GM18517 (cell line): ENCODE data around the gene SNAPC2.
"Not testable (repeated sequence)": the region's sequence is repeated elsewhere in the genome, so short reads cannot be mapped to it uniquely, and the experiment has no call there.

Experiments used
- ATAC-seq: cut with Tn5 transposase; IDR thresholded peaks from one replicate; pipeline ENCODE4 v1.9.1; 2021; ENCODE audit warnings: mild to moderate bottlenecking, moderate library complexity; ENCODE audit not compliant: unreplicated experiment

SNAPC2 gene

DNA sequence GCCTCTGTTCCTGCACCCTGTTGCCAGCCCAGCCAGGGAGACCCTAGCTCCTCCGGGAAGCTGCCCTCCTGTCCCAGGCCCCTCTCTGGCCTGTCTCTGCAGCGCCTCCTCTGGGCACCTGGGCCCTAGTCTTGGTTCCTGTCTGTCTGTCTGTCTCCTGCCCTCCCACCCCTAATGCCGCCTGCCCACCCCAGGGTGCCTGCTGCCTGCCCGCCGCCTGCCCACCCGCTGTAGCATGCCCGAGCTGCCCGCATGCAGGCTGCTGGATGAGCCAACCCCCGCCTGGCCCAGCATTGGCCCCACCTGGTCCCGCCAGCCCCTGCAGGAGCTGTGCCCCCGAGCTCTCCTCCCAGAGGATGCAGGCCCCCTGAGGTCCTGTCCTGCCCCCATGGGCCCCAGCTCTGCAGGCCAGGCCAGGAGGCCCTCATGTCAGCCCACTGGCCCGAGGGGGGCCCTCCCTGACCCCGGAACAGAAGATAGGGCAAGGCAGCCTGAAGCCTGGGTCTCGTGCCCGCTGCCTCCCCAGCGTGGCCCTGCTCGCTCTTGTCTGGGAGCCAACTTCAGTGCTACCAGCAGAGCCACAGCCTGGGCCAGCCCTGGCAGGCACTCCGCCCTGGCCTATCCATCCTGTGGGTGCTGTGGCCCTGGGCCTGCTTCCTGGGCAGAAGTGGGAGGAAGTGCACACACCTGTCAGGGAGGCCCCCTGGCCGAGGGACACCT is 11.2 kb upstream of the SNAPC2 start:
- ATAC-seq, result no peak

- no peak for ATAC-seq
Observed at GRCh38 chr19:7909471-7910067, 10.6 kb upstream of the SNAPC2 start.

DNA sequence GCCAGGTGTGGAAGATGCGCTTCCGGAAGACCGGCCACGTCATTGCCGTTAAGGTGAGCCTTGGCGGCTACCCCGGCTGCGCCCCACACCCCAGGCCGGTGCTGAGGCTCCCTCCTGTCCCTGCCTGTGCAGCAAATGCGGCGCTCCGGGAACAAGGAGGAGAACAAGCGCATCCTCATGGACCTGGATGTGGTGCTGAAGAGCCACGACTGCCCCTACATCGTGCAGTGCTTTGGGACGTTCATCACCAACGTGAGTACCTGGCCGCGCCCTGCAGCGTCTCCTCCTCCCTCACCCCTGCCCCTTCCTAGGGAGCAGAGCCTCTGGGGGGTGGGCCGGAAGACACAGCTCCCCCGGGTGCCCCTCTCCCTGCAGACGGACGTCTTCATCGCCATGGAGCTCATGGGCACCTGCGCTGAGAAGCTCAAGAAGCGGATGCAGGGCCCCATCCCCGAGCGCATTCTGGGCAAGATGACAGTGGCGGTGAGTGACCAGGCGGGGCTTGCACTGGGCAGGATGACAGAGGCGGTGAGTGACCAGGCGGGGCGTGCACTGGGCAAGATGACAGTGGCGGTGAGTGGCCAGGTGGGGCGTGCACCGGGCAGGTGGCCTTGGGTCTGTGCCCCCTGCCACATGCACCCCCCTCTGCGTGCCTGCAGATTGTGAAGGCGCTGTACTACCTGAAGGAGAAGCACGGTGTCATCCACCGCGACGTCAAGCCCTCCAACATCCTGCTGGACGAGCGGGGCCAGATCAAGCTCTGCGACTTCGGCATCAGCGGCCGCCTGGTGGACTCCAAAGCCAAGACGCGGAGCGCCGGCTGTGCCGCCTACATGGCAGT is 9.6 kb upstream of the SNAPC2 start:
- ATAC-seq, result no peak

GRCh38 chr19:7911508-7912143 is 8.5 kb upstream of the SNAPC2 start:
- no peak for ATAC-seq

DNA sequence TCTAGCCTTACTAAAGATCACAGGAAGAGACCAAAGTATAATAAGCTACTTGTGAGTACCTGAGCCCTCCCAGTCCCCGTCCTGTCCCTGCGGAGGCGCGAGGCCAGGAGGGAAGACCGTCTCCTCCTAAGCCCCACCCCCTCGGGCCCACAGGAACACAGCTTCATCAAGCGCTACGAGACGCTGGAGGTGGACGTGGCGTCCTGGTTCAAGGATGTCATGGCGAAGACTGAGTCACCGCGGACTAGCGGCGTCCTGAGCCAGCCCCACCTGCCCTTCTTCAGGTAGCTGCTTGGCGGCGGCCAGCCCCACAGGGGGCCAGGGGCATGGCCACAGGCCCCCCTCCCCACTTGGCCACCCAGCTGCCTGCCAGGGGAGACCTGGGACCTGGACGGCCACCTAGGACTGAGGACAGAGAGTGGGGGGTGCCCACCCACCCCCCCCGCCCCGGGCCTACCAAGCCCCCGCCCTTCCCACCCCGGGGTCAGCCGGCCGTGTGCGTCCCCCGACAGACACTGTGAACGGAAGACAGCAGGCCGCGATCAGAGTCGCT is 7.9 kb upstream of the SNAPC2 start:
- no peak for ATAC-seq

DNA sequence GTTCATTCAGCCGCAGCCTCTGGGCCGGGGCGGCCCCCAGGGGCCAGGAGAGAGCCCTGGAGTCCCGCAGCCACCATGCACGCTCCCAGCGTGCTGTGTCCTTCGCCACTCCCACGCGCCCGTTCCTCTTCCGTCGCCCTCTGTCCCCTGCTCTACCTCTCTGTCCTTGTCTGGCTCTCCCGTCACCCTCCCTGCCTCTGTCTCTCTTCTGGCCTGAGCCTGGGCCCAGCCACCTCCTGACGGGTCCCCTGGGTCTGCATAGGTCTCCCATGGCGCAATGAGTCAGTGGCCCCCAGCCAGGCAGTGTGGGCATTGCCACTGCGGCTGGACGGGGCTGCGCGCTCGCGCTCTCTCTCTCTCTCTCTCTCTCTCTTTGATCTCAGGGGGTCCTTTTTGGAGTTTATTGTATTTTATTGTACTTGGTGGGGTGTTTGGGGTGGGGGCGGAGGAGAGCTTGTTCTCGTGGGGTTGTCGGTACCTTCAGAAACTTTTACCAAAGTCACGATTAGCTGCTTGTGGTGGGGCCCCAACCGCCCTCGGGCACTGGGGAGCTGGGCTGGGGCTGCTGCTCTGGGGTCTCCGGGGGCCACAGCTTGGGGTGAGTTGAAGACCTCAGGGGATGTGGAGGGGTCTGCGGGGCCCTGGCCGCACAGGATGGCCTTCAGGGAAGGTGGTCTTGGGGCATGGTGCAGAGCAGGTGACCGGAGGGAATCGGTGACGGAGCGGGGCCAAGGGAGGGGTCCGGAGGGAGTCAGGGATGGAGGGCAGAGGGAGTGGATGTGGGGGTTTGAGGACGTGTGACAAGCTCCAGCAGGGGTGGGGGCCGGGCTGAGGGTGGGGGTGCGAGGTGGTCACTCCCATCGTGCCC is 7.2 kb upstream of the SNAPC2 start:
- ATAC-seq, result no peak

DNA sequence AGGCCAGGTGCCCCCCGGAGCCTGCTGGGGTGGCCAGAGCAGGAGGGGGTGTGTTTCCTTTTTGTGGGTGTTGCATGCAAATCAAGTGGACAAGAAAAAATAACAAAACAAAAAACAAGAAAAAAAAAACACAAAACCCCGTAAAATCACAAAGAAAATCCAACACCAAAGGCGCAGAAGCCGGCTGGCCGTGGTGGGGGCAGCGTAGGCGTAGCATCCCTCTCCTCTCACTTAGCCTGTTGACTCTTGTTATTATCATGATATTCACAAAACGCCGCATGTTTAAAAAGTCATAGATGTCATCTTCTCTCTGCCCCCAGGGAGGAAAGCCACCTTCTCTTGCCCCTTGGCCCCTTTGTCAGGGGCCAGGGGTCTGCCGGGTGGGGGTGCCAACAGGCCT is 6.5 kb upstream of the SNAPC2 start:
- no peak for ATAC-seq

DNA sequence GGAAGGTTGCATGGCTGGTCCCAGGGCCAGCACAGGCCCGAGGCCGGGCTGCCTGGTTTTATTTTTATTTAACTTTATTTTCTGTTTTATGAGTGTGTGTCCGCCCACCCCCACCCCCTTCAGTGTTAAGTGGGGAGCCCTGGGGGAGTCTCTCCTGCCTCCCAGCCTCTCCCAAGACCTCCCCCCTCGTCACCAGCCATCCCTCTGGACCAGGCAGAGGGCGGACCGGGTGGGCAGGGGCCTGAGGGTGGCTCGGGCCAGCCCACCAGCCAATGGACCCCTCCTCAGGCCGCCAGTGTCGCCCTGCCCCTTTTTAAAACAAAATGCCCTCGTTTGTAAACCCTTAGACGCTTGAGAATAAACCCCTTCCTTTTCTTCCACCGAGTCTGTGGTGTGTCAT is 6.0 kb upstream of the SNAPC2 start:
- ATAC-seq, result no peak

- no peak for ATAC-seq
Observed at GRCh38 chr19:7914598-7915045, 5.5 kb upstream of the SNAPC2 start, which contains the start of gene TGFBR3L. TGFBR3L (plus strand) TSS chr19:7914830.

- ATAC-seq, result no peak
Observed at GRCh38 chr19:7915250-7916102, 4.7 kb upstream of the SNAPC2 start.

DNA sequence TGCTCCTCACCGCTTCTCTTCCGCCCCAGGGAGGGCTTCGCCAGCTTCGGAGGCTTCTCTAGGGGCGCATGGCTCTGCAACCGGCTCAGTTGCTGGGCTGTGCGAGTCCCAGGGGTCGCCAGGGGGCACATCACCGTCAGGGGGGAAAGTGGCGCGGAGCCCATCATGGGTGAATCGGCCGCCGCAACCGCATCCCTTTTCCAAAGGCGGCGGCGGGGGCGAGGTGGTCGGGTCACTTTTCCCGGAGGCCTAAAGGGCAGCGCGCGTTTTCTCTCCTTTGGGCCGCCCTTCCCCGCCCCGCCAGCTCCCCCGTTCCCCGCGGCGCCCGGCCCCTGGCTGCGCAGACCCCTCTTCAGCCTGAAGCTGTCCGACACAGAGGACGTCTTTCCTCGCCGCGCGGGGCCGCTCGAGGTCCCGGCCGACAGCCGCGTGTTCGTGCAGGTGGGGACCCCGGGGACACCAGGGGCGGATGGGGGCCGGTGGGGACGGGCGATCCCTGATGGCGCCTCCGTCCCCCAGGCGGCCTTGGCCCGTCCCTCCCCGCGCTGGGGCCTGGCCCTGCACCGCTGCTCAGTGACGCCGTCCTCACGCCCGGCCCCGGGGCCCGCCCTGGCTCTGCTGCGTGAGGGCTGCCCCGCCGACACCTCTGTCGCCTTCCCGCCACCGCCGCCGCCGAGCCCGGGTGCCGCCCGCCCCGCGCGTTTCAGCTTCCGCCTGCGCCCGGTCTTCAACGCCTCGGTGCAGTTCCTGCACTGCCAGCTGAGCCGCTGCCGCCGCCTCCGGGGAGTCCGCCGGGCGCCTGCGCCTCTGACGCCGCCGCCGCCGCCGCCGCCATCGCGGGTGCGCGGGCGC is 3.8 kb upstream of the SNAPC2 start:
- no peak for ATAC-seq

- ATAC-seq, result no peak
Observed at GRCh38 chr19:7916955-7917266, 3.2 kb upstream of the SNAPC2 start.

DNA sequence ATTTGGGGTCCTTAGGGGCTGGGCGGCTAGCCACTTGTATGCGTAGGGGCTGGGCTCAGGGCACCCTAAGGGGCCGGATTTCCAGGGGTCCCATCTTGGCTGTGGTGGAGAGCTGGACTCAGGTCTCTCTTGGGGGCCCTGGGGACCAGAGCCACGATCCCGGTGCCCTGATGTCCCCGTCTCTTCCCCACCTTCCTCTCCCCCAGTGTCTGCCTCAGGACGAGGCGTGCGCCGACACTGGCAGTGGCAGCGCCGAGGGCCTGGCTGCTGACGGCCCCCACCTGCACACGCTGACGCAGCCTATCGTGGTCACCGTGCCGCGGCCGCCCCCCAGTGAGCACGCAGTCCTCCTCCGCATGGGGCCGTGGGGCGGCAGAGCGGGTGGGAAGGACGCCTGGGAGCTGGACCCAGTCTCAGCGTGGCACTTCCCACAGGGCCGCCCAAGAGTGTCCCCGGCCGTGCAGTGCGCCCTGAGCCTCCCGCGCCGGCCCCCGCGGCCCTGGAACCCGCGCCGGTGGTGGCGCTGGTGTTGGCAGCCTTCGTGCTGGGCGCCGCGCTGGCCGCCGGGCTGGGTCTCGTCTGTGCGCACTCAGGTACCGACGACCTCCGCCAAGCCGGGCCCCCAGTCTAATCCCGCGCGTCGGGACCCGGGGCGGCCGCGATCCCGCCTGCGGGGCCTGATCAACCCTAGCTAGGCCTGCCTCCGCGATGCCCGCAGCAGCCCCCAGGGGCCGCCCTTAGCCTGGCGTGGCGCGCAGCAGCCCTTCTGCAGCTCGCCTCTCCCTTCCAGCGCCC is 2.7 kb upstream of the SNAPC2 start:
- ATAC-seq, result no peak

DNA sequence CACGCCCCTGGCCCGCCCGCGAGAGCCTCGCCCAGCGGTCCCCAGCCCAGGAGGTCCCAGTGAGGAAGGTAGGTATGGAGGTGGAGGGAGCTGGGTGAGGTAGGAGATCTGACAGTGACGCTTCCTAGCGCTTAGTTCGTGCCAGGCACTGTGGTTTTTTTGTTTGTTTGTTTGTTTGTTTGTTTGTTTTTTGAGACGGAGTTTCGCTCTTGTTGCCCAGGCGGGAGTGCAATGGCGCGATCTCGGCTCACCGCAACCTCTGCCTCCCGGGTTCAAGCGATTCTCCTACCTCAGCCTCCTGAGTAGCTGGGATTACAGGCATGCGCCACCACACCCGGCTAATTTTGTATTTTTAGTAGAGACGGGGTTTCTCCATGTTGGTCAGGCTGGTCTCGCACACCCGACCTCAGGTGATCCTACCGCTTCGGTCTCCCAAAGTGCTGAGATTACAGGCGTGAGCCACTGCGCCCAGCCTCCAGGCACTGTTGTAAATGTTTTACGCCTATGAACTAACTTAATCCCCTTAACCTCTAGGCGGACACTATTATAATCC is 2.0 kb upstream of the SNAPC2 start:
- ATAC-seq, result not testable (repeated sequence)

GRCh38 chr19:7918615-7919421 is 1.3 kb upstream of the SNAPC2 start:
- no peak for ATAC-seq

DNA sequence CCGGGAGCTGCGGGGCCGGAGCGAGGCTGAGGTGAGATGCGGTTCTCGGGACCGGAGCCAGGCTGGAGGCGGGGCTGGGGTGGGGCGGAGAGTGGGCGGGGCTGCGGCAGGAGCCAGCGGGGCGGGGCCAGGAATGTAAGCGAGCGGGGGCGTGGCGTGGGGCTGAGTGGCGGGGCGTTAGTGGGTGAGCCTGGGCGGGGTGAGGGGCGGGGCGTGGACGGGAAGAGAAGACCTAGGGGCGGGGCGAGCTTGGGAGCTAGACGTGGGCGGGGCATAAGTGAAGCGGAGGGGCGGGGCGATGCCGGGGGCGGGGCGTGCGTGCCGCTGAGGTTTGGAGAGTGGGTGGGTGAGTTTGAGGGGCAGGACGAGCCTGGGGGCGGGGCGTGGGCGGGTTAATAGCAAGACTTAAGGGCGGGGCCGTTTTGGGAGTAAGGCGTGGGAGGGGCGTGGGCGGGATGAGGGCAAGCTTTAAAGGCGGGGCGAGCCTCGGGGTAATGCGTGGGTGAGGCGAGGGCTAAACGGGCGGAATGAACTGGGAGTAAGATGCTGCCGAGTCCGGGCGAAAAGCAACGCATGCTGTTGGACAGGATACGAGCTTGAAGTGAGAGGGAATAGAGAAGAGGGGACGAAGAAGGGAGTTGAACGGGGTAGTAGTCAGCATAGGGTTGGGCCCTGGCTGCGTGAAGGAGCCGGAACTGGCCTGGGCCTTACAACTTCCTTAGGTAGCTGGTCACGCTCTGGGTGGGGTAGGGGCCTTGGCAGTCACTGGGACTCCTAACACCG is 572 bp downstream of the SNAPC2 start:
- ATAC-seq, result peak; percentile 41
